Activated naive CD4-positive, alpha-beta T cell (primary cell): ENCODE results near the gene TMEM115.

ENCODE experiments used
- DNase-seq, 4 experiments: peaks; one replicate each; lab custom pipeline; 2025; lab: John Stamatoyannopoulos, UW

Gene TMEM115

DNA sequence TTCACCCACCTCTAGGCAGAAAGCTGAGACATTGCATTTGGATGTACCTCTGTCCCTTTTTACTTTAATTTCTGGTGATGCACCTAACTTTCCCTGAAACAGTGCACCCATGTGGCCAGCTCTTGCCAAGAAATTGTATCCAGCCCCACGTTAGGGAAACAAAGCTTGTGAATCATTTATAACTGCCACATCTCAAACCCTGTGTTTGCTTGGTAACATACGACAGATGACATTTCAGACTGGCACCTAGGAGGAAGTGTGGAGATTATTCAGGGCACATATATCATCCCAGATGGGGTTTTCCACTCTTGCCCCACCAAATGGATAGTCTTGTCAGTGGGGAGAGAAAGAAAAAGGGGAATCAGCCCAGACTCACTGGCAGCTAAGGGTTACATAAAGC, 6.5 kb downstream of the TMEM115 start:
- no peak for DNase-seq

DNA sequence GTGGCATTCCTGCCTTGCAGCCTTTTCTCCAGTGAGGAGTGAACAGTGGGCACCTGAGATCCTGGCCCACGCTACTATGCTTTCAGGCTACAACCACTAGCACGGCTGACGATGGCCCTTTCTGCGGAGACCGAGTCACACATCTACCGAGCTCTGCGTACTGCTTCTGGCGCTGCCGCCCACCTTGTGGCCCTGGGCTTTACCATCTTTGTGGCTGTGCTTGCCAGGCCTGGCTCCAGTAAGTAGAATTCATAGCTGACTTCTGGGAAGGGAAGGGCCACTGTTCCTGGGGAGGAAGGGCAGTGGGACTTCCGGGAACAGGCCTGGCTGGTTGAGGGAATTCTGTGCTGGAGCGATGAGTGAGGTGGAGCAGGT, 8.0 kb downstream of the TMEM115 start:
- no peak for DNase-seq

- peak; percentile 97 to 99 (median 98) for DNase-seq
Observed at GRCh38 chr3:50350527-50351322, 8.6 kb downstream of the TMEM115 start, which contains the start of the genes CYB561D2 and NPRL2. Gene CYB561D2 (plus strand): TSS chr3:50350862. CDS start chr3:50351434, 572 bp downstream. Gene NPRL2 (minus strand): TSS chr3:50350775. CDS start chr3:50350652, 123 bp downstream.

DNA sequence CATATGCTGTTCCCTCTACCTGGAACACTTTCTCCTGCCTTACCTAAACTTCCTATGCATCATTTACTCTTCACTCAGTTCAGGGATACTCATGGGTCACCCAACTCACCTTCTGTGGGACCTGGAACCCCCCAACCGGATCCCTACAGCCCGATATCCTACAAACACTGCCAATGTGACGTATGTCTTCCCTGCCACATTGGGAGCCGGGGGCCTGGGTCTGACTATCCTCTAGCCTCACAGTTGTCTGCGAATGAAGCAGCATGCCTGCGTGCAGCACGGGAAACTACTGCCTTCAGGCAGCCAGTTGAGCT, 9.2 kb downstream of the TMEM115 start:
- no peak for DNase-seq

- DNase-seq: peak; percentile 17 to 60 (median 38)
Observed at GRCh38 chr3:50347187-50347813, 12.0 kb downstream of the TMEM115 start.

DNA sequence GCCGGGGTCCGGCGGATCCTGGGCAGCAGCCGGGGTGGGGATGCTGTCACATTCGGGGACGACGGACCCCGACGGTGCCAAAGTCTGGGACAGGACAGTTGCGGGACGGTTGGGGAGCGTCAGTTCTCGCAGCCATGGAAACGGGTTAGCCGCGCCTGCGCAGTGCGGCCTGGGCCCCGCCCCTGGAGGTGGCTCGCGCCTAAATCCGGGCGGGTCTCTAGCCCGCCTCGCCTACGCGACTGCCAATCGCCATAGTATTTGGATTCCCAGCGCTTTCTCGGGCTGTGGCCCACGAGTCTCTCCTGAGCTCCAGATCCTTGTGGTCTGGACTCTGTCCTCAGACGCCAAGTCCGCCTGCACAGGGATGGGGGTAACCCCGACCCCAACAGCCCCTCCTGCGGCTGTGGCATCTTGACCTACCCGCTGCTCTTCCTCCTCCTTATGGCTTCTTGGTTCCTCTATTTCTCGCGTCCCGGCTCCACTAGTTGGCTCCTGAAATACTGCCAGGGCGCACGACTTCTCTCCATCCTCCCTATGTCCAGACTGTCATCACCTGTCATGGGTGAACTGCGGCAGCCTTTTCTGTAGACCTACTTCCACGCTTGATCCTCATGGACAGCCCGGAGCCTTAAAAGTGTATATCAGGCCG, 13.6 kb downstream of the TMEM115 start, which contains the start of gene ZMYND10:
ZMYND10 (minus strand) TSS at position 147 of the 649 bp plus-strand sequence. CDS start 153 bp downstream, outside the sequence.
- DNase-seq: peak; percentile 41 to 72 (median 54)

DNA sequence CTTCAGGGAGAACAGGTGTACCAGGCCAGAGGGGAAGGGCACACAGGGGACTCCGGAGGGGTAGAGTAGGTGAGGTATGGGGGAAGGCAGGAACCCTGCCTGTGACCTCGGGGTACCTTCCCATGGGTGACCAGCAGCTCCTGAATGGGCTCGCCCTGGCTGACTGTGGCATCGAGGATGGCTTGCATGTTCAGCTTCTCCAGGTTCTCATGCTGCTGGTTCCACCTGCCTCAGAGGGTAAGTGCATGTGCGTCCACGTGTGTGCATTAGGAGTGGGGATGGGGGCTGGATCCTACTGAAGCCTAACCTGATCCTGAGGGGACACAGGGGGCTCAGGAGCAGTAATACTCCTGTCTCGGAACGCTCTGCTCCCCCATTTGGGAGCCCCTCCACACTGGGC, 14.3 kb downstream of the TMEM115 start:
- no peak for DNase-seq

- no peak for DNase-seq
Observed at GRCh38 chr3:50342813-50343633, 16.3 kb downstream of the TMEM115 start.

DNA sequence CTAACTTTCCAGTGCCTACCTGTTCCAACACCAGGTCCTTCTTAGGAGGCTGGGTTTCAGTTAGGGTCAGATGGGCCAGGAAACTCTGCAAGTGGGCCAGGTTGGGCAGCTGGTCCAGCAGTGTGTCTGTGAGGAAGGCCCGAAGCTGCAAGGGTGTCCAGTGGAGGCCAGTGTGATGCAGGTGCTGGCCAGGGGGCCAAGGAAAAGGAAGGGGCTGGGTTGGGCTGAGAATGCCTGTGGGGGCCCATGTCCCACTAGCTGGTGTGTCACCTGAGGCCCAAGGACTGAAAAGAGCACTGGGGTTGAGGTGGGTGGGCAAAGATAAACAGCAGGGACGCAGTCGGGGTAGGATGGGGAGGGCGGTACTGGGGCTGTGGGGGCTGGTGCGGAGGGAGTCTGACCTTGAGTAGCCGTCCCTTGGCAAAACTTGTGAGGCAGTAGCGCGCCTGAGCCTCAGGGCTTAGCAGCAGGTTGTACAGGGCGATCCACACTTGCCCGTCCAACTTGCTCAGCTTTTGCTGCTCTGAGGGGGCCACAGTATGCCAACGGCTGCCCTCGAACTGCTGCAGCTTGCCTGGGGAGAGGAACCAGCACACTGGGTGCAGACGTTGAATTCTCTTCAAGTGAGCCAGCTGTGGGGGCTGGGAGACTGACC, 17.2 kb downstream of the TMEM115 start:
- no peak for DNase-seq

- DNase-seq: no peak
Observed at GRCh38 chr3:50341537-50341936, 17.8 kb downstream of the TMEM115 start.

DNA sequence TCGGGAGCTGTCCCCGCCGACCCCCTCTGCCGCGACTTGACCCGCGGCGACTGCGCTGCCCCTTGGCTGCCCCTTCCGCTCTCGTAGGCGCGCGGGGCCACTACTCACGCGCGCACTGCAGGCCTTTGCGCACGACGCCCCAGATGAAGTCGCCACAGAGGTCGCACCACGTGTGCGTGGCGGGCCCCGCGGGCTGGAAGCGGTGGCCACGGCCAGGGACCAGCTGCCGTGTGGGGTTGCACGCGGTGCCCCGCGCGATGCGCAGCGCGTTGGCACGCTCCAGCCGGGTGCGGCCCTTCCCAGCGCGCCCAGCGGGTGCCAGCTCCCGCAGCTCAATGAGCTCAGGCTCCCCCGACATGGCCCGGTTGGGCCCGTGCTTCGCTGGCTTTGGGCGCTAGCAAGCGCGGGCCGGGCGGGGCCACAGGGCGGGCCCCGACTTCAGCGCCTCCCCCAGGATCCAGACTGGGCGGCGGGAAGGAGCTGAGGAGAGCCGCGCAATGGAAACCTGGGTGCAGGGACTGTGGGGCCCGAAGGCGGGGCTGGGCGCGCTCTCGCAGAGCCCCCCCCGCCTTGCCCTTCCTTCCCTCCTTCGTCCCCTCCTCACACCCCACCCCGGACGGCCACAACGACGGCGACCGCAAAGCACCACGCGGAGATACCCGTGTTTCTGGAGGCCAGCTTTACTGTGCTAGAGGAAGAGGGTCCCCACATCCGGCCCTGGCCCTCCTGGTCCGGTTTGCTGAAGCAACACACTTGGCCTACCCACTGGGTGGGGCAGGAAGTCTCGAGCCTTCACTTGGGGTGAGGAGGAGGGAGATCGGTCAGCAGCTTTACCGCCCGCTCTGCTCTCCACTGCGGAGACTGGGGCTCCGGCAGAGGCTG, 18.6 kb downstream of the TMEM115 start, which contains the start of gene RASSF1:
RASSF1 (minus strand) TSS at position 389 of the 882 bp plus-strand sequence; CDS start at position 358, 31 bp downstream.
- DNase-seq: peak in 2 of 4 experiments; percentile 31 to 33

DNA sequence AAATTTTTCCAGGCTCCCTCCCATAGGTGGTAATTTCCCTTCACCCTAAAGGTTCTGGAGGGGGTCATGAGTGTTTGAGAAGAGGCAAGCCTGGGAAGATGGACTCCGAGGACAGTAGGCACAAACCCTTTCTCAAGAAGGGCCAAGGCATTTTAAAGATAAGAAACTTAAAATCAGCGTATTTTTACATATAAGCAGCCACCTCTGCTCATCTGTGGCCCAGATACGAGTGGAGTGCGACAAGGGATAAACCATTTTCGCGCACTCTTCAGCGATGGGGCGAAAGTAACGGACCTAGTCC, 19.2 kb downstream of the TMEM115 start:
- no peak for DNase-seq

- no peak for DNase-seq
Observed at GRCh38 chr3:50339485-50340146, 19.7 kb downstream of the TMEM115 start.

- no peak for DNase-seq
Observed at GRCh38 chr3:50338965-50339364, 20.4 kb downstream of the TMEM115 start.

DNA sequence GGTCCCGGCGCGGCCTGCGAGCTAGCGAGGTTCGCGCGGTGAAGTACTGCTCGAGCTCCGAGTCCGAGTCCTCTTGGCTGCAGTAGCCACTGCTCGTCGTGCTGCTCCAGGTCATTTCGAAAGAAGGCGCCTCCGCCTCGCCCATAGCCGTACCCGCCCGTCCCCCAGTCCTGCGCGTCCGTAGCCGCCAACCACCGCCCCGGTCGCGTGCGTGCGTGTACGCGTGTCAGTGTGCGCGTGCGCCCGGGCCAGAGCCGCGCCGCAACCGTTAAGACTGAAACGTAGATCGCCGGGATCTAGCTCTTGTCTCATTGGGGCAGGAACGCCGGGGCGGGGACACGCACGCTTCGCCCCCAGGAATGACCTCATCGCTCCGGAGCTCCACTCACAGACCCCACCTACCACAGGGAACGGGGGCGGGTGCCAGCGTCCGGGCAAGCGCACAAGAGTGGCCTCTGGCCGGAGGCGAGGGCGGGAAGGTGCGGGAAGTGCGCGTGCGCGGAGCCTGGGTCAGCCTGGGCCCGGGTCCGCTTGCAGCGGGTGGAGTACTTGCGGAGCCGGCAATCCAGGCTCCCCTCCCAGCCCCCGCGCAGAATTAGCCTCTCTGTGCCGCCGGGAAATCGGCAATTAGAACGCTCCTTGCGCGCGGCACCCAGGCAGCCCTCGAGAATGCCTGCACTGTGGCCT, 22.0 kb downstream of the TMEM115 start:
- peak; percentile 76 to 88 (median 84) for DNase-seq

GRCh38 chr3:50336452-50337174, 22.7 kb downstream of the TMEM115 start:
- no peak for DNase-seq

GRCh38 chr3:50334339-50335075, 24.8 kb downstream of the TMEM115 start:
- DNase-seq: no peak
